GM21360 (cell line): ENCODE data around the gene TMEM181.
"Not testable (repeated sequence)": the region's sequence is repeated elsewhere in the genome, so short reads cannot be mapped to it uniquely, and the experiment has no call there.

ENCODE experiments used
- ATAC-seq: cut with Tn5 transposase; IDR thresholded peaks from one replicate; pipeline ENCODE4 v1.9.1; 2021; ENCODE audit warnings: mild to moderate bottlenecking, moderate library complexity; ENCODE audit not compliant: unreplicated experiment

TMEM181 gene

GRCh38 chr6:158653577-158654354 lies 93.9 kb downstream of the TMEM181 start:
- peak; percentile 42 for ATAC-seq

- ATAC-seq = no peak
Measured at GRCh38 chr6:158654498-158654897, 94.6 kb downstream of the TMEM181 start.

- no peak for ATAC-seq
Measured at GRCh38 chr6:158654960-158655489, 95.1 kb downstream of the TMEM181 start.

- no peak for ATAC-seq
Measured at GRCh38 chr6:158655569-158656450, 95.9 kb downstream of the TMEM181 start.

- ATAC-seq = not testable (repeated sequence)
Measured at GRCh38 chr6:158656986-158657385, 97.1 kb downstream of the TMEM181 start.

- no peak for ATAC-seq
Measured at GRCh38 chr6:158660333-158660754, 100.5 kb downstream of the TMEM181 start.

- no peak for ATAC-seq
Measured at GRCh38 chr6:158661156-158661685, 101.3 kb downstream of the TMEM181 start.

GRCh38 chr6:158662607-158662953 lies 102.7 kb downstream of the TMEM181 start:
- no peak for ATAC-seq

- ATAC-seq = no peak
Measured at GRCh38 chr6:158662954-158663624, 103.2 kb downstream of the TMEM181 start.

GRCh38 chr6:158663625-158664165 lies 103.8 kb downstream of the TMEM181 start:
- no peak for ATAC-seq

- ATAC-seq = no peak
Measured at GRCh38 chr6:158665332-158665731, 105.4 kb downstream of the TMEM181 start.

- ATAC-seq = no peak
Measured at GRCh38 chr6:158666628-158667359, 106.9 kb downstream of the TMEM181 start.

GRCh38 chr6:158667360-158667981 lies 107.6 kb downstream of the TMEM181 start:
- no peak for ATAC-seq

GRCh38 chr6:158668707-158669103 lies 108.8 kb downstream of the TMEM181 start:
- no peak for ATAC-seq

GRCh38 chr6:158669145-158670035 lies 109.5 kb downstream of the TMEM181 start:
- ATAC-seq = no peak

GRCh38 chr6:158672119-158672518 lies 112.2 kb downstream of the TMEM181 start:
- ATAC-seq = not testable (repeated sequence)

GRCh38 chr6:158672726-158673125 lies 112.8 kb downstream of the TMEM181 start:
- ATAC-seq = no peak

- ATAC-seq = no peak
Measured at GRCh38 chr6:158674342-158675131, 114.6 kb downstream of the TMEM181 start.
